IPS DF 4.7 (cell line): Measurements from ENCODE around the gene OGA.
"Not testable (repeated sequence)": the region's sequence is repeated elsewhere in the genome, so short reads cannot be mapped to it uniquely, and the experiment has no call there.

Experiments
- DNase-seq: peaks from one replicate; pipeline ENCODE4 v3.0.0-alpha.2; 2013; ENCODE audit warnings: low spot score; ENCODE audit errors: extremely low read depth

Gene OGA

DNA sequence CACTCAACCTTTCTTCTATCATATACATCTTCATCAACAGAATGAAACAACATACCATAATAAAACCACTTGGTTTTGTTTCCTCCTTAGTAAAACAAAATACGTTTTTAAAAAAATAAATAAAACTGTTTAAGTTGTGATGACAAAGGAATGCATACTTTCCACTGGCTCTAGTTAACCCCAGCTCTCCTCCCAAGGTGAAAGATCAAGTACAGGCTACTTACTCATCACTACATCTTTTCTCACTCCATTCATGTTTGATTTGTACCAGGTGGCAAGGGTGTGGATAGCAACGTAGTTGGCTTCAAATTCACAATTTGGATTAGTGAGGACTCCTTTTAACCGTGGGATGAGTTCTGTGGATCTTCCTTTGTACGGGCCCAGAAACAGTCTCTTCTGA is 14.7 kb downstream of the OGA start:
- DNase-seq: no peak

DNA sequence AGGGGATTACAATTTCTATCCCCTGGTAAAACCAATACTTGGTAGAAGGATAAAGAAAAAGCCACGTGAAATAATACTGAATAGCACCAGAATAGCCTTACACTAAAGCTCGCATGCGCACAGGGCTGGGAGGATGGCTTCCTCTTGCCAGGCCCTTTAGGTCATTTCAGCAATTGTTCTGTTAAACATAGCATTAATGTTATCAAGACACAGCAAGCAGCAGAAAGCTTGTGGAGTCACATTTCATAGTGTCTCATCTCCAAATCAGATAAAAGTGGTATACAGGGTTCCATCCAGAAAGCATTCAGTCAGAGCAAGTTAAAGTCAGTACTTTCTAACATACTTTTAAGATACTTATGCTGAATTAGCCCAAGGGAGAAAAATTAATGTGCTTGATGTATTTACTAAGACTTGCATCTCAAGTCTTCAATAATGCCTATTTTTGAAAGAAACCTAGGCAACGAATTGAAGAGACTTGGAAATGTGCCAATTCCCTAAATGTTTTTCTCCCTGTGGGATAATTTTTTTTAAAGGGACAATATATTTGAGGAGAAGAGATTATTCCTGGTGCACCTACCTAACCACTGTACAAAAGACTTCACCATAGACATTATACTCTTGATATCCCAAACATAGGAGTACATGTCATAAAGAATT is 20.7 kb downstream of the OGA start:
- DNase-seq: no peak

DNA sequence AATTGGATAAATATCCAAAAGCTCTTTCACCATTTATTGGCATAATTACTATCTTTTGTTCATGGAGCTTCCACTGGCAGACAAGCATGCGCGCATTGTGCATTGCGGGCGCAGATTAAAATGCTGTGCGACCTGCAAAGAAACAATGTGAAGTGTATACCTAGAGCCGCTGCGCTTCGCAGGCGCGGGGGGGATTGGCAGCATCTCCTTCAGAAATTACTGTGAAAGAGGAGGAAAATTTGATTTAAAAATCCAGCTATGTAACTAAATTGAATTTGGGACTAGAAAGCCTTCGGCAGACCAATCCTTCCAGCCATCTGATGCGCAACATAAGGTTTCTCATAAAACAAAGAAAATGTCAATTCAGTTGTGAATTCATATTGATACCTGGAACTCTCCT is 24.7 kb downstream of the OGA start:
- no peak for DNase-seq

DNA sequence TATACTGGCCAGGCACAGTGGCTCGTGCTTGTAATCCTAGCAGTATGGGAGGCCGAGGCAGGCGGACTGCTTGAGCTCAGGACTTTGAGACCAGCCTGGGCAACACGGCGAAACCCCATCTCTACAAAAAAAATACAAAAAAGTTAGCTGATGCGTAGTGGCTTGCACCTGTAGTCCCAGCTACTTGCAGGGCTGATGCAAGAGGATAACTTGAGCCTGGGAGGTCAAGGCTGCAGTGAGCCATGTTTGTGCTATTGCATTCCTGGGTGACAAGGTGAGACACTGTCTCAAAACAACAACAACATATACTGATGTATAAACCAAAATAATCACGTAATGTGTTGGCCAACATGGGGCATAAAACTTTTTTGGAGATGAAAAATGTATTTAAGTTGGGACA is 28.6 kb downstream of the OGA start:
- no peak for DNase-seq

DNA sequence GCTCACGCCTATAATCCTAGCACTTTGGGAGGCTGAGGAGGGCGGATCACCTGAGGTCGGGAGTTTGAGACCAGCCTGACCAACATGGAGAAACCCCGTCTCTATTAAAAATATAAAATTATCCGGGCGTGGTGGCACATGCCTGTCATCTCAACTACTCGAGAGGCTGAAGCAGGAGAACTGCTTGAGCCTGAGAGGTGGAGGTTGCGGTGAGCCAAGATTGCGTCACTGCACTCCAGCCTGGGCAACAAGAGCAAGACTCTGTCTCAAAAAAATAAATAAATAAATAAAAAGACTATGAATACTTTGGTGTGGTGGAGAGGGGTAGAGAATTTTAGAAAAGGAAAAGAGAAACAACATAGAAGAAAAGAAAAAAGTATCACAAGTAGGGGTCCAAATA is 29.0 kb downstream of the OGA start:
- not testable (repeated sequence) for DNase-seq

DNA sequence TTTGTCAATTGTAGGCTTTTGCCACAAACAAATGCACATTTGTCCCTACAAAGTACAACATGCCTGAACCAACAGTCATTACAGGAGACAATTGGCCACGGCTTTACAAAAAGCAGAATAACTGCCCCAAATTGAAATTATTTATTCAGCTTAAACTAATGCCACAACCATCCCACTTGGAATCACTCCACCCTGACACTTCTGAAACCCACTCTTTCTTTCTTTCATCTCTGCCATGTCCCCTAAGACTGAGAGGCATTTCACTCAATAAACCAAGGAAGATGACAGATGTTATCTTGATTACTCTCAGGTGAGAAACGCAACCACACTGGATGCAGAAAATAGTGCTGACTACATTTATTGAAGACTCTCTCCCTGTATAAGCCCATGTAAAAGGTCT is 32.4 kb downstream of the OGA start:
- DNase-seq: no peak

DNA sequence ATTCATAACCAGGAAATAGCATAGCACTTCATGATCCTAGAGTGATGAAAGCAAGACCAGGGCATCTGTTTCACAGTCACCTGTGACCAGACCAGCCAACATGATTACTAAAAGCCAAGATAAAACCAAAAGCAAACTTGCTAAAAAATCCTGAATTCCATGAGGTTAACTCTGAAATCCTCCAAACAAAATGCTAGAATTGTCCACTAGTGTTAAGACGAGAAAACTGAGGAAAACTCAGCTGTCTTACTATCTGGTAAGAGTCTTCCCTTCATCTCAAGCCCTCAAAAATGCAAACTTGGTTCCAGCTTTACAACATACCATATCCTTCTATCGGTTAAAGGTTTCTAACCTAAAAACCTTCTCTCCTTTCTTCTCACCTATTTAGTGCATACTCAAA is 33.7 kb downstream of the OGA start:
- DNase-seq: no peak

DNA sequence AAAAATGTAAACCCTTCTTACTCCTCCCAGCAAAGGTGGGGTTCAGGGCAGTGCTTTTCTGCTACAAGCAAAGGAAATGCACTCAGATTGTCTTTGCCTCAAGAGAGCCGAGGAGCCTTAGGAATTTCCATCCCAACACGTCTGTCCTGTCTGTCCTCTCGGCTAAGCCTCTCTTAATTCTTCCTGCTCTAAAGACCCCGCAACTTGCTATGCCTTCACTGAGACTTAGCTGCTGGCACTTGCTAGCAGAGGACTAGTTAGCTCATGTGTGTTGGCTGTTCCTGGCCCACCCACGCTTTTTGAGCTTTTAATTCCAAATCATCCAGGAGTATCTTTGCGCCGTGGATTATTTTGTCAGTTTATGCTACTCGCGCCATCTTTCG is 34.5 kb downstream of the OGA start:
- DNase-seq: no peak

DNA sequence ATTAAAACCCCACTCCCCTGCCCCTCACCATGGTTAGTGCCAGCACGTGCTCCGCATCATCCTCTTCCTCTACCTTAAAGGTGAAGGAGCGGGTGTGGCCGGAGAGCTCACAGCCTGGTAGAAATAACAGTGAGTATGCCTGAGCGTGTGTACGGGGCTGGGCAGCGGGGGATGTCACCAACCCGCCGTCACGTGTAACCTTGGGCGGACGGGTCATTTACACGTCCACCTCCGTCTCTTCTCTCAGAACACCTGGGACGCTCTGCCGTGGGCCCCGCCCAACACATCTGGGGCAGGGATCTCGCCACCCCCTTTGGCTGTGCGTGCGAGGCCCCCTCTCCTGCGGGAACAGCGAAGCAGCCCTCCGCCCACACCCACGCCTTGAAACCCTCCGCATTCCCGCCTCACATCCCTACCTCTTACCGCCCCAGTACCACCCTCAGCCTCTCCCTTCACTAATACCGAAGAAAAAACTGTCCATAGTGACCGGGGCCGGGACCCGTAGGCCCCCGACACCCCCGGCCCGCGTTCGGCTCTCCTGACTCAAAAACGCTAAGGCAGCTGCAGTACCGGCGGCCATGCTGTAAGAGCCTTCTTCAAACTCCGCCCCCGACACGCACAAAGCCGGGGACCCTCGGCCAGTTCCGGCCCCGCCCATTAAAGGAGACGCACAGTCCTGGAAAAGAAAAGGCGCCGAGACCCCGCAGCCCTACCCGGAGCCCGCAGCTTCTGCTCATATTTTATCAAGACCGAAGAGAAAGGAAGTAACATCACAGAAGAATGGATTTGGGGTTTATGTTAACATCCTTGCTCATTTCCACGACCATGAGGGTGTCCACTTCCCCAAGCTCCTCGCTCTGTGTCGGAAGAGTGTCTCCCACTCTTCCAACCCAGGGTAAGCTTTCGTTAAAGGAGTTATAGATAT is 35.2 kb downstream of the OGA start, which contains the start of gene NPM3:
NPM3 (minus strand) TSS at position 636 of the 925 bp plus-strand sequence; CDS start at position 580, 56 bp downstream.
- no peak for DNase-seq

DNA sequence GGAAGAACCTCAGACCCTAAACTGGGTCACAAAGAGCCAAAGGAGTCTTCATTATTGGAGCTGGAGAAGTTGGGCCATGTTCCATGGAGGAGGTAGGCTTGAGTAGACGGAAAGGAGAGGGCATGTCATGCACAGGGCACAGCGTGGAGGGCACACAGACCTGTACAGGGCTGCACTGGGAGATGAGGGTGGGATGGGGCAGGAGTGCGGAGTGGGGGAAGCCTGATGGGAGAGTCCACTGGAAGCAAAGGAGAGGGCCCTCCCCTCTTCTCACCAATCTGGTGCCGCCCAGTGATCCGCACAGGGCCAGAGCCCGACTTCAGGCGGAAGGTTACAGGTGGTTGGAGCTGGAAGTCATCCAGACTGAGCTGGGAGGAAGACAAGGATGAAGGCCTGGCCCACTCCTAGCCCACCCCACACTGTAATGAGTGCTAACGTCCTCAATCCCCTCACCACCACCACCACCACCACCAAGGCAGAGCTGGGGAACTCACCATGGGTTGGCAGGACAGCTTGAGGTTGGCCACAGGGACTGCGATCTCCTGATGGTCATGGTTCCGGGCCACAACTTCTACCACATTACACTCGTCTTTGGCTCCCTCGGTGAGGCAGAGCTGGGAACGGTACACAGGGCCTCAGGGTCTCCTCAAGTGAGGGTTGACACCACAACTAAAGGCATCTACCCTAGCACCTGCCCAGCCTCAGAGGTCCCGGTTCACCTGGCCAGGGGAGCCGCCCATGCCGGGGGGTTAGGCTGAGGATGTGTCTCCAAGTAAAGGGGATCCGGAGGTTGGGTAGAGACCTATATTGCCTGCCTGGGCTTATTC is 36.0 kb downstream of the OGA start:
- no peak for DNase-seq

DNA sequence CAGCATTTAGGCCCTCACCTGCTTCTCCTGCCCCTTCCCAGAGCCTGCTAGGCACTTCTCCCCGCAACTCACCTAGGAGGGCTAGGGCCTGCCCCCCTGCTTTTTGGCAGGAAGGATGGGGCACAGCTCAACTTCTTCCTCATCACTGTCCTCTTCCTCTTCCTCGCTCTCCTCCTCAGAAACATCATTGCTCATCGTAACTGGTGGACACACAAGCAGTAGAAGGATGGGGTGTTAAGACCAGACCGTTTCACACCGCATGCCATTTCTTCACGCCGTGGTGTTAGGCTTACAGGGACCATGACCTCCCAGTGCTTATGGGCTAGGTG is 36.6 kb downstream of the OGA start:
- no peak for DNase-seq

DNA sequence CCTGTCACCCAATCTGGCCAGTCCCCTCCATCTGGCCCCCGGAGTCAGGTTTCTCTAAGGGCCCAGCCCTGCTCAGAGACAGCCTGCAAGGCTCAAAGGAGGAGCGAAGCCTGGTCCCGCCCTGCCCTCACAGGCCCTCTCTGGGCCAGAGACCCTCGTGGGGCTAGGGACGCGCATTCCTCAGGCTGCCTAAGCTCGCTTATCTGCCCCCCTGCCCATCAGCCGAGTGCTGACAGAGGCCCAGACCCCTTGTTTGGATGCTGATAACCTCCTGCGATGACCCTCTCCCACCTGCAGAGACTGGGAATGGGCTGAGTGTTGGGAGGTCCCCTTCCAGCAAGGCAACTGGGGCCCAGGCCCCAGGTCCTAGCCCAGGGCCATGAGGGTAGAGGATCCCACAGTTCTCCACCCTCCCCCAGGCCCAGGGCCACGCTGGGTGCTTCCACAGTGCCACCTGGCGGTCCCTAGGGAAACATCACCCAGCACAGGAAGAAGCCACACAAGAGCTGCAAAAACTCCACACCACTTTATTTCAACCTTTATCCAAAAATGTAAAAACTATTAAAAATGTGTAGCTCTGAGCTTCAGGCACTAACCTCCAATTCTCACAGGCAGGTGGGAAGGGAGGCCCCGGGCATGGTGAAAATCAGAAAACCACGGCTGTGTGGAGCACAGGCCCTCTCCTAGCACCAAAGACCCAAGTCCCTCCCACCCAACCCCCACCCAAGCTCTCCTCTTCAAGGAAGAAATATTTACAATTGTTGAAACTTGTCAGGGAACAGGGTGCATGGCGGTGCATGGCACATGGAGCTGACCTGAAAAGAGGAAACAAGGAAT is 37.2 kb downstream of the OGA start:
- DNase-seq: no peak

DNA sequence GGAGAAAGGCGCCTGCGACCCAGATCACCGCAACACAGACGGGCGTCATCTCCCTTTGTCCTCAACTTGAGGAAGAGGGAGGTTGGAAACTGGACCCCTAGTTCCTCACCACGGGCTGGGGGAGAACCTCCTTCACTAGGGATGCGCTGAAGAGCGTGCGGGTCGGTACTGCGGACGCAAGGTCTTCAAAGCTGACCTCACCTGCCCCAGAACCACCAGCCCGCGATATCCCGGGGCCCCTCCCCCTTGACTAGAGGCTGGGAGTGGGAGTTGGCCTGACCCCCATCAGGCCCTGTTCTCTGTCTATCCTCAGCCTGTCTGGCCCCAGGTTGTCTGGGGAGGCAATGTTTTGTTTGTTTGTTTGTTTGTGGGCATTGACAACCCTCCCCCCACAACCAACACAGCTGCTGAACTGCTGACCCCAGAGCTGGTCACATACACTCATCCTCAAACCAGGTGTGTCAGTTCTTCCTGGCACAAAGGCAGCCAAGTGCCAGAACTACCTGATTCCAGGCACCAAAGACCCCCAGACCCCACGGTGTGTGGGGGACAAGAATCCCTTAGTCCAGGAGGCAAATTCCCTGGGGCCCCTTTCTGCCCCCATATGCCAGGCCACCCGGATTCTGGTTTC is 37.9 kb downstream of the OGA start:
- no peak for DNase-seq

DNA sequence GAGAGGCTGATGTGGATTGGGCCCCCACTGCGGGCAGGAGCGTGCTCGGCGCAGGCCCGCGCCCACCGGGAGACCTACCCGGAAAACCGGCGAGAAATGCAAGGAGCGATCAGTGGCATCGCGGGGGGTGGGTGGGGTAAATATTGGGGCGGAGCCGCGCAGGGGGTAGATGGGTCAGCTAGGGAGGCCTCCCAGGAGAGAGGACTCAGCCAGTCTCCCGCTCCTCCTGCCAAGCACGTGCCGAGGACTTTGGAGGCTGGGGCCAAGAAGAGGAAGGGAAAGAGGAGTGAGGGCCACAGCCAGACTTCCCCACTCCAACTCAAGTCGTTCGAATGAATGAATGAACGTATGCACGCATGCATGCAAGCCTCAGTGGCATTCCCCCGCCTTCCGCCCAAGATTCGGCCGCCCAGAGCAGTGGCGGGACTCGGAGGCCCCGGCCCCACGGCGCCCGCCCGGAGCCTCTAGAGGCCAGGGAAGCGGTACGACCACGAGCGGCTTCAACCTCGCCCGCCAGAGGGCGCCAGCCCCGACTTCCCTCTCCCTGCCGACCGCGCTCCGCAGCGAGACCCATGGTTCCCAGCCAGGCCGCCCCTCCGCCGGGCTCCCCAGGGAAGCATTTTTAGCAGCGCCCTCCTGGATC is 38.6 kb downstream of the OGA start:
- DNase-seq: no peak

DNA sequence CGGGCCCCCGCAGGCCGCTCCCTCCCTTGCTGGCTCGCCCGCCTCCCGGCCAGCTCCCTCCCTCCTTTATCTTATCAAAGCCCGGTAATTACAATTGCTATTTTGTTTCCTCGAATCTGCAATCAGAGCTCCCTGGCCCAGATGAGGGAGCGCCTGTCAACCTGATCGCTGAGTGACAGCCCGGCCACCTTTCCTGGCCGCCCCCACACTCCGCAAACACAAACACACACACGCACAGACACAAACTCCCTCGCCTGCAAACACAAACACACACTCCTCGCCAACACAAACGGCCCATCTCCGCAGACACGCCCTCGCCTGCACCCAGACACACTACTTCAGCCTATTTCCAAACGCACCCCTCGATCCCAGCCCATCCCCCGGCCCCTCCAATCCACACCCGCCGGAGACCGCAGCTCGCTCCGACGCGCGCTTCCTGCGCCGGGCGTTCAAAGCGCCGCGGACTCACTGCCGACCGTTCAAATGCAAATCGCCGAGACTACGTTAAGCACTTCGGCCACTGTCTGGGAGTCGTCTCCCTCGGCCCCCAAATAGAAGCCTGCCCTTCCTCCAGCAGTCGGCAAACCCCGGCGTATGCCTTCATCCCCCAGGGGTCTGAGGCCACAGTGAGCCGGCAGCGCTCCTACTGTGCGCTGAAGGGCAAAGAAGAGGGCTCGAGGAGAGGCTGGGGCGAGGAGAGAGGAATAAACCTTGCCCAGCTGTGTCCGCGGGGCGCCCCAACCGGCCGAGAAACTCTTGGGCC is 39.3 kb downstream of the OGA start:
- no peak for DNase-seq

DNA sequence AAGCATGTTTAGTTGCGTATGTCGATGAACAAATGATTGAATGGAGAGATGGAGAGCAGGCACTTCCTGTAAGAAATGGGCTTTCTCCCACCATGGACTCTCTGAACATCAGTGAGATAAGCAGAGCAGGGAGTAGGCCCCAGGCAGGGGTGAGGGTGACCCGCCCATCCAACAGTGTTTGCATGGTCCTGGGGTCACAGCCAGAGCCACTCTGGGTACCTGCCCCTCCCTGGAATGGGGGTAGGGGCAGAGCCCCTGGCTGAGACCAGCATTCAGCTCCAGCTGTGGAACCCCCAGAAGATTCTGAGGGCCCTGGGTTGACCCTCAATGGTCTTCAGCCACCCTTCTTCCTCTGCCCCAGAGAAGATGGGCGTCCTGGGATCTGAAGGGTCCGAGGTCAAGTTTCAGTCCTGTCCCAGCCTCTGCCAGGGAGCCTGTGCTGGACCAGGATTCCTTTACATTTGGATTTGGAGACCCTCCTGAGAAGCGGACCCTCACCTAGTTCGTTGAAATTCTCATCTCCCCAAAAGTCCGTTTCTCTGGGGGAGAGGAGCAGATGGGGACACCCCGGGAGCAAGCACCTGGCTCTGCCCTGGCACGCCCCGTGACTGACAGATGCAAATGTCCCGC is 40.0 kb downstream of the OGA start:
- DNase-seq: no peak

DNA sequence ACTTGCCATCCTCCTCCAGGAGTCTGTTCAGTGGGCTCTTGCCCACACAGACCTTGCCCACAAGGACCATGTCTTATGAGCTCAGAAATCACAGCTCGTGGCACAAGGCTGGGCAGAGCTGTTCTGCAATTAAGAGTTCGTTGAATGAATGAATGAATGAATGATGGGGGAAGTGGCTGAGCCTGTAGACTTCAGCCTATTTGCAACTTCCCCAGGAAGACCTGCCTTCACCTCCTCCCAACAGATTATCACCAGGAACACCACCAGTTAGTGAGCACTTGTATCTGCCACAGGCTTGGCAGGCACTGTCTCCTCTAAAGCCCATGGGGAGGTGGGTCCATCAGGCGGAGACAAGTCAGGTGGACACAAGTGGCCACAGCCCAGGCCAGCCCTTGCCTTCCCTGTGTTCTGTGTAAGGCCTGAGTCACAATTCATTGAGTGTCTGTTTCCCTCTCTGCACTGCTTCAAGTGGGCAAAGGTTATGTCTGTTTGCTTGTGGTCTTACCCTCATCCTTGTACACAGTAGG is 40.6 kb downstream of the OGA start:
- DNase-seq: no peak

DNA sequence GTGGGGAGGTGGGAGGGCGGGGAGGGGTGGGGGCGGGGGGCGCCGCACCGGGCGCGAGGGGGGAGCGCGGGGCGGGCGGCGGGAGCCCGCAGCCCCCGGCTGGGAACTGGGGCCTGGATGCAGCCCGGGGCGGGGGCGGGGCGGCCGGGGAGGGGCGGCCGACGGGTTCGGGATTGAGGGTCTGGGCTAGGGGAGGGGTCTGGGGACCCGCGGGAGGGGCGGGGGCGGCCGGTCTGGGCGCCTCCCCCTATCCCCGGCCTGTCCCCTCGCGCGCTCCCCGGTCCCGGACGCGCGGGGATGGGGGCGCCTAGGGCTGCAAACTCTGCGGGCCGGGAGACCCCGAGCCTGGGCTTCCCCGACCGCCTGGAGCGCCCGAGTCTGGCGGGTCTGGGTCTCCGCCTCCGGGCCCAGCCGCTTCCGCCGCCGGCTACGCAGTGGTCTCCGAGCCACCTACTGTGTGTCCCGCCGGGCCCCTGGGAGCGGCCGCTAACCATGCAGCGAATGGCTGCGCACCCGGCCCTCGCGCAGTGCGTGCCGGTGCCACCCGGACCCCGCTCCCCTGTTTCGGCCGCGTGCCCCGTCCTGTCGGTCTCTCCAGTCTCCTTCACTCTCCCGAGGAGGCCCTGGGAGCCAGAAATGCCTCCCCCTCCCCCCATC is 42.0 kb downstream of the OGA start:
- no peak for DNase-seq
